B cell (primary cell): ENCODE data around the gene AOAH. TPM values are rescaled to one million over a fixed set of nuclear protein-coding genes. Genes with fewer than 3 reads are reported as not detected.

Source experiments
- ATAC-seq: fragments of 200-7000 bp; cut with Tn5 transposase; one replicate; pipeline ENCODE4 v1.10.0; 2021; ENCODE audit warnings: low read depth, mild to moderate bottlenecking, moderate number of reproducible peaks, moderate library complexity
- CTCF ChIA-PET: fragments of 350-600 bp; sonication (Branson Sonifier 250); formaldehyde crosslinking; loops from one replicate; lab custom pipeline; 2021; ENCODE audit warnings: antibody characterized with exemption, inconsistent platforms; lab: Charles Lee
- POLR2A ChIA-PET: fragments of 350-600 bp; sonication (Branson Sonifier 250); formaldehyde crosslinking; loops from one replicate; lab custom pipeline; 2021; ENCODE audit warnings: antibody characterized with exemption; lab: Charles Lee
- DNase-seq: peaks from one replicate; pipeline ENCODE4 v3.0.0; 2013
- H2AFZ ChIP-seq: 2 replicates; pipeline ENCODE4 v1.6.1; 2012; ENCODE audit warnings: mild to moderate bottlenecking, low read depth, low read length; ENCODE audit not compliant: insufficient read depth, poor library complexity, severe bottlenecking
- H3K27ac ChIP-seq, 2 donors: 1 replicate in 1 of 2; 2 replicates in 1 of 2; pipeline ENCODE4 v1.5.1; 2012 to 2013; ENCODE audit warnings: low read length in 2 of 2, mild to moderate bottlenecking in 2 of 2, moderate library complexity in 1 of 2
- H3K27me3 ChIP-seq, 4 experiments: fragments of 200-600 bp in 1 of 4; sonication (generic) in 1 of 4; replicated peaks in 1 of 4; 1 replicate in 2 of 4; 2 replicates in 2 of 4; pipeline versions ENCODE4 v1.6.1 to v1.7.0; 2013 to 2016; ENCODE audit warnings: low read length in 3 of 4, mild to moderate bottlenecking in 2 of 4, mixed read lengths in 1 of 4, moderate library complexity in 1 of 4; ENCODE audit not compliant: insufficient read depth in 4 of 4, control insufficient read depth in 3 of 4; ENCODE audit errors: control extremely low read depth in 1 of 4
- H3K36me3 ChIP-seq, 2 experiments: replicated peaks in 1 of 2; 1 replicate in 1 of 2; 2 replicates in 1 of 2; pipeline versions ENCODE4 v1.6.1 to v1.7.1; 2013; ENCODE audit warnings: low read length in 1 of 2; ENCODE audit not compliant: insufficient read depth in 2 of 2, control insufficient read depth in 1 of 2; ENCODE audit errors: control extremely low read depth in 1 of 2, extremely low read depth in 1 of 2
- H3K4me1 ChIP-seq, 2 donors: fragments of 200-600 bp in 1 of 2; sonication (generic) in 1 of 2; 1 replicate in 1 of 2; 2 replicates in 1 of 2; pipeline versions ENCODE4 v1.5.1 to v1.6.1; 2013 to 2017; ENCODE audit warnings: low read length in 2 of 2; ENCODE audit not compliant: control insufficient read depth in 2 of 2, insufficient read depth in 2 of 2
- H3K4me2 ChIP-seq: replicated peaks from 2 replicates; pipeline ENCODE3; 2012; ENCODE audit warnings: mild to moderate bottlenecking, low read depth, low read length; ENCODE audit not compliant: poor library complexity, severe bottlenecking
- H3K4me3 ChIP-seq, 5 experiments: fragments of 200-600 bp in 1 of 5; sonication (generic) in 1 of 5; 1 replicate in 3 of 5; 2 replicates in 2 of 5; pipeline versions ENCODE4 v1.5.1 to v1.7.0; 2011 to 2016; ENCODE audit warnings: low read length in 4 of 5, mild to moderate bottlenecking in 4 of 5, low read depth in 2 of 5, control low read depth in 1 of 5, moderate library complexity in 1 of 5; ENCODE audit not compliant: insufficient read depth in 1 of 5; ENCODE audit errors: control extremely low read depth in 1 of 5, extremely low read depth in 1 of 5
- H3K79me2 ChIP-seq: fragments of 200-600 bp; sonication (generic); one replicate; pipeline ENCODE4 v1.6.0; 2016; ENCODE audit warnings: low read length; ENCODE audit not compliant: control insufficient read depth, insufficient read depth
- H3K9ac ChIP-seq: fragments of 200-600 bp; sonication (generic); 2 replicates; pipeline ENCODE4 v1.6.1; 2017; ENCODE audit warnings: mild to moderate bottlenecking, low read length, moderate library complexity
- H3K9me3 ChIP-seq, 3 donors: one replicate each; pipeline versions ENCODE4 v1.6.1 to v1.7.1; 2013; ENCODE audit warnings: low read length in 2 of 3; ENCODE audit not compliant: control insufficient read depth in 2 of 3, insufficient read depth in 1 of 3; ENCODE audit errors: control extremely low read depth in 1 of 3
- H4K20me1 ChIP-seq: 2 replicates; pipeline ENCODE4 v1.6.0; 2012; ENCODE audit warnings: mild to moderate bottlenecking, low read length; ENCODE audit not compliant: insufficient read depth, control insufficient read depth, poor library complexity, severe bottlenecking
- H3K27ac Mint-ChIP-seq: one replicate; pipeline ENCODE4 v1.8.0; 2021; ENCODE audit warnings: mixed read lengths
- H3K27me3 Mint-ChIP-seq: one replicate; pipeline ENCODE4 v1.8.0; 2021; ENCODE audit warnings: mixed read lengths
- H3K4me1 Mint-ChIP-seq: one replicate; pipeline ENCODE4 v1.8.0; 2021; ENCODE audit warnings: mixed read lengths
- H3K4me3 Mint-ChIP-seq: one replicate; pipeline ENCODE4 v1.8.0; 2021; ENCODE audit warnings: mixed read lengths
- H3K9me3 Mint-ChIP-seq: one replicate; pipeline ENCODE4 v1.8.0; 2022; ENCODE audit warnings: mixed read lengths; ENCODE audit not compliant: insufficient read depth
- EZH2 ChIP-seq: IDR thresholded peaks from 2 replicates; pipeline ENCODE4 v1.6.1; 2012; ENCODE audit warnings: borderline replicate concordance, low read depth, mild to moderate bottlenecking, moderate library complexity, low read length; ENCODE audit not compliant: insufficient read depth, poor library complexity, severe bottlenecking
- WGBS: methylation state at CpG from one replicate; pipeline ENCODE4 v1.1.5; 2013; ENCODE audit warnings: missing lambda C conversion rate; ENCODE audit not compliant: insufficient coverage; 5-methylcytosine and 5-hydroxymethylcytosine counted together
- intact Hi-C: fragments of 100-400 bp; cut with micrococcal nuclease; formaldehyde crosslinking; loops from one replicate; pipeline ENCODE4 v1.10.0; 2022
- polyA plus RNA-seq: library from polyadenylated mRNA; depleted of rRNA; stranded (reverse); fragments of >200 nt; gene quantifications from 2 replicates; pipeline ENCODE4 v1.2.3, GENCODE V29; 2012
- total RNA-seq, 2 donors: library from RNA; stranded (reverse); fragments of 120-200 nt in 1 of 2; gene quantifications; 1 replicate in 1 of 2; 2 replicates in 1 of 2; pipeline versions ENCODE4 v1.2.3 to v1.2.4, GENCODE V29; 2013 to 2022
- TF ChIP-seq, protein P1 (sequence below): fragments of 200-600 bp; IDR thresholded peaks from one replicate; pipeline ENCODE4 v1.8.0; 2022; ENCODE audit warnings: antibody characterized with exemption, mild to moderate bottlenecking

The AOAH gene
- total and polyA plus RNA-seq, 2 donors (not counting 1 experiment from before 2014, with no cell fraction given), result 2.6 to 5.0 TPM

DNA sequence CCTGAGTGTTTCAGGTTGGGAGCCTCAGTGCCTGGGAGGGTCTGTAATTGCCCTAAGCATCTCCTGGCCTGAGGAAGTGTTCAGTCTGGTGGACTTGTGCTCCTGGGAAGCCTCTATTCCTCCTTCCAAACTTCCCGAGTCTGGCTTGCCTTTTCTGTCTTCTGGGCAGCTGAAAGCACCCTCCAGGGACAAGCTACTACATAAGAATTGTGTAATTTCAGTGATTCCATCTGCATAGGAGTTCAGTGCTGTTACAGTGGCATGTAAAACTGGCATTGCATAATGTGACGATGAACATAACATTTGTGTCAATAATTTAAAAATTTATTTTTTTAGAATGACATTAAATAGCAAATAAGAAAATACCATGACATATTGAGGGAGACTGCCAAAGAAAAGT is 109.3 kb downstream of the AOAH start:
- DNase-seq, result no peak
- Histone ChIP-seq H3K4me2 (no peak overlapping the region), H4K20me1 (no peaks in the 10 kb centered on the region), H3K4me3 (no peak overlapping the region), H3K9me3 (no peaks in the 10 kb centered on the region), H3K27ac (no peak overlapping the region), H3K9ac (no peak overlapping the region), H3K4me1 (peaks cover 0 to 9% of the 10 kb centered on the region in 2 donors), H3K79me2 (no peaks in the 10 kb centered on the region), H2AFZ (no peak overlapping the region), H3K36me3 (no peaks in the 10 kb centered on the region), H3K27me3 (no peaks in the 10 kb centered on the region)
- ChIA-PET POLR2A (no interaction called here), CTCF (interaction anchor here (1.0 kb wide), 1 partner anchor 11 kb away, joined by 3 read pairs; no protein-coding TSS in a partner anchor)
- Mint-ChIP-seq H3K4me1 (peaks cover 7% of the 10 kb centered on the region), H3K27ac (no peak overlapping the region), H3K9me3 (no peaks in the 10 kb centered on the region), H3K4me3 (no peak overlapping the region), H3K27me3 (no peaks in the 10 kb centered on the region)
- intact Hi-C loops, result no loop called here
- TF ChIP-seq, protein P1, sequence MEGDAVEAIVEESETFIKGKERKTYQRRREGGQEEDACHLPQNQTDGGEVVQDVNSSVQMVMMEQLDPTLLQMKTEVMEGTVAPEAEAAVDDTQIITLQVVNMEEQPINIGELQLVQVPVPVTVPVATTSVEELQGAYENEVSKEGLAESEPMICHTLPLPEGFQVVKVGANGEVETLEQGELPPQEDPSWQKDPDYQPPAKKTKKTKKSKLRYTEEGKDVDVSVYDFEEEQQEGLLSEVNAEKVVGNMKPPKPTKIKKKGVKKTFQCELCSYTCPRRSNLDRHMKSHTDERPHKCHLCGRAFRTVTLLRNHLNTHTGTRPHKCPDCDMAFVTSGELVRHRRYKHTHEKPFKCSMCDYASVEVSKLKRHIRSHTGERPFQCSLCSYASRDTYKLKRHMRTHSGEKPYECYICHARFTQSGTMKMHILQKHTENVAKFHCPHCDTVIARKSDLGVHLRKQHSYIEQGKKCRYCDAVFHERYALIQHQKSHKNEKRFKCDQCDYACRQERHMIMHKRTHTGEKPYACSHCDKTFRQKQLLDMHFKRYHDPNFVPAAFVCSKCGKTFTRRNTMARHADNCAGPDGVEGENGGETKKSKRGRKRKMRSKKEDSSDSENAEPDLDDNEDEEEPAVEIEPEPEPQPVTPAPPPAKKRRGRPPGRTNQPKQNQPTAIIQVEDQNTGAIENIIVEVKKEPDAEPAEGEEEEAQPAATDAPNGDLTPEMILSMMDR, result no peak
- TF ChIP-seq EZH2, result no peak
- WGBS, result no CpG with 5 or more reads among the region's 2 CpGs
- ATAC-seq, result no peak

DNA sequence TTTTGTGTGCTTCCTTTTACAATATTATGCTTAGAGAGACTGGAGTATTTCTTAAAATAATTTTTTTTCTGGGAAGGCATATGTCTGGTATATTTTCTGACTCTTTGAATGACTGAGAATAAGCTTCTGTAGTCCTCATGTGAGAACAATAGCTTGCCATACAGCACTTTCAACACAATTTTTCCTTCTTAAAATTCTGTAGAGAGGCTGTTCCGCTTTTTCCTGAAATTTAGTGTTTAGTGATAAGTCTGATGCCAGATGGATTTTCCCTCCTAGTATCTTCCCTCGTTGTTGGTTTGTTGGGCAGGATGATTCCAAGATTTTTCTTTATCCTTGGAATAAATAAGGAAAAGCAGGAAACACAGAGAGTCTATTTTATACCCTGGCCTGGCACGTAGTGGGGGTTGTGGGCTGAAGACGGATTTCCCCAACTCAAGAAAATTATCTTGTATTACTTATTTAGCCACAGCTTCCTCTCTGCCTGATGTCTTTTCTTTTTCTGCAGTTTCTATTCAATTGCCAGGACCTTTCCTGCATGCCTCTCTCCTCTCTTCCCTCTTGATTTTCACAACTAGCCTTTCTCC is 111.2 kb downstream of the AOAH start:
- no peaks in the 10 kb centered on the region for H3K79me2 ChIP-seq
- H3K36me3 ChIP-seq, result no peaks in the 10 kb centered on the region
- ATAC-seq, result no peak
- no peak for DNase-seq
- no peaks in the 10 kb centered on the region for H4K20me1 ChIP-seq
- H3K27ac ChIP-seq, result no peak overlapping the region
- peaks cover 7% of the 10 kb centered on the region for H3K4me1 Mint-ChIP-seq
- H3K9ac ChIP-seq, result no peak overlapping the region
- H3K4me1 ChIP-seq, result peaks cover 0 to 9% of the 10 kb centered on the region in 2 donors
- H3K4me2 ChIP-seq, result peak overlapping the region; percentile 6
- no peak overlapping the region for H3K27ac Mint-ChIP-seq
- H3K27me3 ChIP-seq, result no peaks in the 10 kb centered on the region
- POLR2A ChIA-PET, result no interaction called here
- 33% methylated on average over 1 of the region's 4 CpGs for WGBS
- H3K9me3 ChIP-seq, result no peaks in the 10 kb centered on the region
- H3K9me3 Mint-ChIP-seq, result no peaks in the 10 kb centered on the region
- no peak overlapping the region for H3K4me3 Mint-ChIP-seq
- intact Hi-C loops, result no loop called here
- H3K27me3 Mint-ChIP-seq, result peaks cover 5% of the 10 kb centered on the region
- no peak for TF ChIP-seq EZH2
- TF ChIP-seq, protein P1, result no peak
- CTCF ChIA-PET, result no interaction called here
- no peak overlapping the region for H2AFZ ChIP-seq
- H3K4me3 ChIP-seq, result no peak overlapping the region
